Neural cell (in vitro differentiated cells): ENCODE measurements around the gene UBA3. TPM values are rescaled to one million over a fixed set of nuclear protein-coding genes. Genes with fewer than 3 reads are reported as not detected.

ENCODE experiments used
- H2AFZ ChIP-seq: fragments of 200-600, 300-800 bp; sonication (generic), shearing (Covaris generic); 2 replicates; pipeline ENCODE4 v1.6.0; 2014; ENCODE audit warnings: low read depth, mild to moderate bottlenecking, antibody characterized with exemption, low read length, moderate library complexity
- H3F3A ChIP-seq: fragments of 200-600 bp; shearing (Covaris generic); 2 replicates; pipeline ENCODE4 v1.6.1; 2016; ENCODE audit warnings: mild to moderate bottlenecking, moderate library complexity, mixed read lengths, antibody characterized with exemption, low read length; ENCODE audit not compliant: insufficient read depth, poor library complexity, severe bottlenecking
- H3K27ac ChIP-seq: fragments of 200-600, 300-800 bp; sonication (generic), shearing (Covaris generic); 2 replicates; pipeline ENCODE4 v1.5.1; 2014; ENCODE audit warnings: mild to moderate bottlenecking, low read length, moderate library complexity
- H3K27me3 ChIP-seq: fragments of 300-800, 200-600 bp; sonication (generic), shearing (Covaris generic); 2 replicates; pipeline ENCODE4 v1.6.0; 2014; ENCODE audit warnings: mild to moderate bottlenecking, low read depth, low read length, moderate library complexity; ENCODE audit not compliant: insufficient read depth
- H3K36me3 ChIP-seq: fragments of 300-800, 200-600 bp; sonication (generic), shearing (Covaris generic); 2 replicates; pipeline ENCODE4 v1.5.1; 2014; ENCODE audit warnings: mild to moderate bottlenecking, antibody characterized with exemption, low read length, moderate library complexity; ENCODE audit not compliant: insufficient read depth
- H3K4me2 ChIP-seq: fragments of 300-800, 200-600 bp; sonication (generic), shearing (Covaris generic); 2 replicates; pipeline ENCODE4 v1.6.0; 2014; ENCODE audit warnings: mild to moderate bottlenecking, low read length
- H3K4me3 ChIP-seq: fragments of 300-800, 200-600 bp; sonication (generic), shearing (Covaris generic); 2 replicates; pipeline ENCODE4 v1.5.1; 2014; ENCODE audit warnings: mild to moderate bottlenecking, low read length, moderate library complexity
- H3K79me2 ChIP-seq: fragments of 200-600 bp; shearing (Covaris generic); replicated peaks from 2 replicates; pipeline ENCODE4 v1.6.0; 2014; ENCODE audit warnings: mild to moderate bottlenecking, low read length, moderate library complexity; ENCODE audit not compliant: insufficient read depth
- H3K9ac ChIP-seq: fragments of 300-800, 200-600 bp; sonication (generic), shearing (Covaris generic); 2 replicates; pipeline ENCODE4 v1.6.1; 2016; ENCODE audit warnings: mild to moderate bottlenecking, low read length, mixed read lengths
- H3K9me2 ChIP-seq: fragments of 200-600 bp; shearing (Covaris generic); 2 replicates; pipeline ENCODE4 v1.6.1; 2016; ENCODE audit warnings: mild to moderate bottlenecking, low read length, mixed read lengths; ENCODE audit not compliant: insufficient read depth
- H3K9me3 ChIP-seq: fragments of 200-600, 300-800 bp; sonication (generic), shearing (Covaris generic); 2 replicates; pipeline ENCODE4 v1.6.1; 2016; ENCODE audit warnings: mild to moderate bottlenecking, mixed run types, low read length, moderate library complexity, mixed read lengths
- H4K20me1 ChIP-seq: fragments of 200-600 bp; shearing (Covaris generic); 2 replicates; pipeline ENCODE4 v1.6.1; 2016; ENCODE audit warnings: mild to moderate bottlenecking, mixed run types; ENCODE audit not compliant: insufficient read depth
- EP300 ChIP-seq: fragments of 450-650 bp; conservative IDR thresholded peaks from 2 replicates; pipeline ENCODE4 v1.6.1; 2014; ENCODE audit warnings: antibody characterized with exemption, mild to moderate bottlenecking, moderate library complexity; ENCODE audit not compliant: poor library complexity, severe bottlenecking
- EZH2 ChIP-seq: fragments of 200-600, 300-800 bp; shearing (Covaris generic), sonication (generic); IDR thresholded peaks from 2 replicates; pipeline ENCODE4 v1.6.1; 2014; ENCODE audit warnings: antibody characterized with exemption, low read length, borderline replicate concordance, mild to moderate bottlenecking; ENCODE audit not compliant: insufficient read depth, poor library complexity, severe bottlenecking
- MXI1 ChIP-seq: fragments of 450-650 bp; conservative IDR thresholded peaks from 2 replicates; pipeline ENCODE4 v1.6.1; 2014; ENCODE audit warnings: antibody characterized with exemption, mild to moderate bottlenecking; ENCODE audit not compliant: poor library complexity, severe bottlenecking
- POLR2AphosphoS5 ChIP-seq: IDR thresholded peaks from 2 replicates; pipeline ENCODE4 v1.6.1; 2012
- RAD21 ChIP-seq: fragments of 450-650 bp; conservative IDR thresholded peaks from 2 replicates; pipeline ENCODE4 v1.6.1; 2014; ENCODE audit warnings: antibody characterized with exemption, mild to moderate bottlenecking, moderate library complexity
- SMC3 ChIP-seq: fragments of 450-650 bp; conservative IDR thresholded peaks from 2 replicates; pipeline ENCODE4 v1.6.1; 2014; ENCODE audit warnings: antibody characterized with exemption, mild to moderate bottlenecking, moderate library complexity; ENCODE audit not compliant: poor library complexity
- TAF1 ChIP-seq: IDR thresholded peaks from 2 replicates; pipeline ENCODE4 v1.6.1; 2012; ENCODE audit warnings: low read depth
- polyA plus RNA-seq: library from polyadenylated mRNA; depleted of rRNA; stranded (reverse); fragments of >200 nt; gene quantifications from 2 replicates; pipeline ENCODE4 v1.2.3, GENCODE V29; 2014
- TF ChIP-seq, protein P1 (sequence below): IDR thresholded peaks from 2 replicates; pipeline ENCODE4 v1.6.1; 2012; ENCODE audit warnings: borderline replicate concordance
- TF ChIP-seq, protein P2 (sequence below): fragments of 450-650 bp; IDR thresholded peaks from 2 replicates; pipeline ENCODE4 v1.5.1; 2014; ENCODE audit warnings: antibody characterized with exemption, mild to moderate bottlenecking, moderate library complexity; ENCODE audit not compliant: poor library complexity, severe bottlenecking

Gene UBA3
- polyA plus RNA-seq, 1 donor from 2014 or later: 168 TPM

DNA sequence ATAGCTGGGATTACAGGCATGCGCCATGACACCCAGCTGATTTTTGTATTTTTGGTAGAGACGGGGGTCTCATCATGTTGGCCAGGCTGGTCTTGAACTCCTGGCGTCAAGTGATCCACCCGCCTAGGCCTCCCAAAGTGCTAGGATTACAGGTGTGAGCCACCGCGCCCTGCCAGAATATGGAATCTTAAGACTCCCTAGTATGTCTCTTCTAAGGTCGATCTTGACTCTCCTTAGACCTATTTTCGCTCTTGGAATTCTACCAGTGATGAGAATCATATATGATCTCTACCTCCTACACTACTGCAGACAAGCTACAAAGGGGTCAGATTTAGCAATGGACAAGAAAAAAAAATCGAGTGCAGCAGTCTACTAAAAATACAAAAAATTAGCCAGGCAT lies 47.4 kb downstream of the UBA3 start:
- no peaks in the 10 kb centered on the region for H3K9me3 ChIP-seq
- H3K36me3 ChIP-seq: peaks cover 14% of the 10 kb centered on the region
- H3K9ac ChIP-seq: no peak overlapping the region
- no peaks in the 10 kb centered on the region for H3K9me2 ChIP-seq
- no peaks in the 10 kb centered on the region for H3K79me2 ChIP-seq
- H3F3A ChIP-seq: no peaks in the 10 kb centered on the region
- H3K27me3 ChIP-seq: no peaks in the 10 kb centered on the region
- H3K4me2 ChIP-seq: no peak overlapping the region
- no peaks in the 10 kb centered on the region for H4K20me1 ChIP-seq
- H2AFZ ChIP-seq: no peak overlapping the region
- TF ChIP-seq EZH2 (no peak), EP300 (no peak), SMC3 (no peak), MXI1 (no peak), TAF1 (no peak), POLR2AphosphoS5 (no peak), RAD21 (no peak)
- TF ChIP-seq, protein P1, sequence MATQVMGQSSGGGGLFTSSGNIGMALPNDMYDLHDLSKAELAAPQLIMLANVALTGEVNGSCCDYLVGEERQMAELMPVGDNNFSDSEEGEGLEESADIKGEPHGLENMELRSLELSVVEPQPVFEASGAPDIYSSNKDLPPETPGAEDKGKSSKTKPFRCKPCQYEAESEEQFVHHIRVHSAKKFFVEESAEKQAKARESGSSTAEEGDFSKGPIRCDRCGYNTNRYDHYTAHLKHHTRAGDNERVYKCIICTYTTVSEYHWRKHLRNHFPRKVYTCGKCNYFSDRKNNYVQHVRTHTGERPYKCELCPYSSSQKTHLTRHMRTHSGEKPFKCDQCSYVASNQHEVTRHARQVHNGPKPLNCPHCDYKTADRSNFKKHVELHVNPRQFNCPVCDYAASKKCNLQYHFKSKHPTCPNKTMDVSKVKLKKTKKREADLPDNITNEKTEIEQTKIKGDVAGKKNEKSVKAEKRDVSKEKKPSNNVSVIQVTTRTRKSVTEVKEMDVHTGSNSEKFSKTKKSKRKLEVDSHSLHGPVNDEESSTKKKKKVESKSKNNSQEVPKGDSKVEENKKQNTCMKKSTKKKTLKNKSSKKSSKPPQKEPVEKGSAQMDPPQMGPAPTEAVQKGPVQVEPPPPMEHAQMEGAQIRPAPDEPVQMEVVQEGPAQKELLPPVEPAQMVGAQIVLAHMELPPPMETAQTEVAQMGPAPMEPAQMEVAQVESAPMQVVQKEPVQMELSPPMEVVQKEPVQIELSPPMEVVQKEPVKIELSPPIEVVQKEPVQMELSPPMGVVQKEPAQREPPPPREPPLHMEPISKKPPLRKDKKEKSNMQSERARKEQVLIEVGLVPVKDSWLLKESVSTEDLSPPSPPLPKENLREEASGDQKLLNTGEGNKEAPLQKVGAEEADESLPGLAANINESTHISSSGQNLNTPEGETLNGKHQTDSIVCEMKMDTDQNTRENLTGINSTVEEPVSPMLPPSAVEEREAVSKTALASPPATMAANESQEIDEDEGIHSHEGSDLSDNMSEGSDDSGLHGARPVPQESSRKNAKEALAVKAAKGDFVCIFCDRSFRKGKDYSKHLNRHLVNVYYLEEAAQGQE: no peak
- TF ChIP-seq, protein P2, sequence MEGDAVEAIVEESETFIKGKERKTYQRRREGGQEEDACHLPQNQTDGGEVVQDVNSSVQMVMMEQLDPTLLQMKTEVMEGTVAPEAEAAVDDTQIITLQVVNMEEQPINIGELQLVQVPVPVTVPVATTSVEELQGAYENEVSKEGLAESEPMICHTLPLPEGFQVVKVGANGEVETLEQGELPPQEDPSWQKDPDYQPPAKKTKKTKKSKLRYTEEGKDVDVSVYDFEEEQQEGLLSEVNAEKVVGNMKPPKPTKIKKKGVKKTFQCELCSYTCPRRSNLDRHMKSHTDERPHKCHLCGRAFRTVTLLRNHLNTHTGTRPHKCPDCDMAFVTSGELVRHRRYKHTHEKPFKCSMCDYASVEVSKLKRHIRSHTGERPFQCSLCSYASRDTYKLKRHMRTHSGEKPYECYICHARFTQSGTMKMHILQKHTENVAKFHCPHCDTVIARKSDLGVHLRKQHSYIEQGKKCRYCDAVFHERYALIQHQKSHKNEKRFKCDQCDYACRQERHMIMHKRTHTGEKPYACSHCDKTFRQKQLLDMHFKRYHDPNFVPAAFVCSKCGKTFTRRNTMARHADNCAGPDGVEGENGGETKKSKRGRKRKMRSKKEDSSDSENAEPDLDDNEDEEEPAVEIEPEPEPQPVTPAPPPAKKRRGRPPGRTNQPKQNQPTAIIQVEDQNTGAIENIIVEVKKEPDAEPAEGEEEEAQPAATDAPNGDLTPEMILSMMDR: no peak
- no peak overlapping the region for H3K4me3 ChIP-seq
- H3K27ac ChIP-seq: no peak overlapping the region

DNA sequence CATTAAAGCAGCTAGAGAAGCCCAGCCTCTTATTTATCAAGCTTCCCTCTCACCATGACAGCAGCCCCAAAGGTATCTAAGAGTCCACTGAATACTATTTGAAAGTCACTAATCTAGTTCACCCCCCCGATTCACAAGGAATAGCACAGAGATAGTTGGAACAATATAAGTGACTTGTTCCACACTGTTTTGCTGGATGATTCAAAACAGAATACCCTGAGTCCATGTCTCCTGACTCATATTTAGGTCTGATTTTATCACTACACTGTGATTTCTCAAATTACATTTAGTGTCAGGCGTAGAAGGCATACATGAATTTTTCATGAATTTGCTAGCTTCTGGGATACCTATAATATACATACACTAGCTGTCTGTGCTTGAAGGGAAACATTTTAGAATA lies 48.0 kb downstream of the UBA3 start:
- Histone ChIP-seq H3K4me2 (no peak overlapping the region), H3F3A (no peaks in the 10 kb centered on the region), H3K27ac (no peak overlapping the region), H3K27me3 (no peaks in the 10 kb centered on the region), H3K9me2 (no peaks in the 10 kb centered on the region), H4K20me1 (no peaks in the 10 kb centered on the region), H3K9ac (no peak overlapping the region), H2AFZ (no peak overlapping the region), H3K9me3 (no peaks in the 10 kb centered on the region), H3K79me2 (no peaks in the 10 kb centered on the region), H3K4me3 (no peak overlapping the region), H3K36me3 (peaks cover 14% of the 10 kb centered on the region)
- TF ChIP-seq, protein P2: no peak
- no peak for TF ChIP-seq RAD21
- TF ChIP-seq MXI1: no peak
- no peak for TF ChIP-seq EZH2
- TF ChIP-seq TAF1: no peak
- TF ChIP-seq, protein P1: no peak
- TF ChIP-seq SMC3: no peak
- TF ChIP-seq POLR2AphosphoS5: no peak
- TF ChIP-seq EP300: no peak
